Measurements from ENCODE around the gene ACSS1.

Gene ACSS1

DNA sequence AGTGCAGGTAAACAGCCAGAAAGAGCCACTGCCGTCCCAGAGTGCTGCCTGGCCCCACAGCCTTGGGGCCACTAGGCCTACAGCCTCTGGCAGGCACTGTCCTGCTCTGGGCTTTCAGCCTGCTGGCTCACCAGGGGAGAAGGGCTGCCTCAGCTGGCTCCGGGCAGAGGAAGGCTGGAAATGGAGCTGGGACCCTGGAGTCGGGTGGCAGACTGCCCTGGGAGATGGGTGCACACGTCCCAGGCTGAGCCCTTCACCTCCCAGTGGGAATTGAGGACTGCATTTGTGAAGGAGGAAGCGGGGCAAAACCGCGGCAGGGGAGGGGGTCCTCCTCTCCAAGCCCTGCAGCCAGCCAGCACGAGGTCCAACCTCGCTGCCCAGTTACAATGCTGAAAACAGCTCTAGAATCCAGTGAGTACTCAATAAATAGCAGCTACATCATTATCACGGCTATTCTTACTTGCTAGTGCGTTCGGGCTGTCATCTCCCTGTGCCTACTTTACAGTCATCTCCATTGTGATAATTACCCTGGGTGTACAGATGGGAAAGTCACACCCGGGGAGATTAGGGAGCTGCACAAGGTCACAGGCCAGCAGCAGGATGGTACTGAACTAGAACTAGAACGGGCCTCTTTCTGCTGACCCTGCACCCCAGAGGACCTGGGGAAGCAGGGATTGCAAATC, 13.1 kb downstream of the ACSS1 start:
- FAIRE-seq = no peak

DNA sequence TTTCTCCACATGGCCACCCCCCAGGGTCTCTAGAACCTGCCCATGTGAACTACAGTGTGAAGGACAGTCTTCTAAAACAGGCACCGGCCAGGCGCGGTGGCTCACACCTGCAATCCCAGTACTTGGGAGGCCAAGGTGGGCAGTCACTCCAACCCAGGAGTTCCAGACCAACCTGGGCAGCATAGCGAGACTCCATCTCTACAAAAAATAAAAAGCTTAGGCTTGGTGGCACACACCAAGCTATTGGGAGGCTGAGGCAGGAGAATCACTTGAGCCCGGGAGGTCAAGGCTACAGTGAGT, 13.7 kb downstream of the ACSS1 start:
- FAIRE-seq = no peak

DNA sequence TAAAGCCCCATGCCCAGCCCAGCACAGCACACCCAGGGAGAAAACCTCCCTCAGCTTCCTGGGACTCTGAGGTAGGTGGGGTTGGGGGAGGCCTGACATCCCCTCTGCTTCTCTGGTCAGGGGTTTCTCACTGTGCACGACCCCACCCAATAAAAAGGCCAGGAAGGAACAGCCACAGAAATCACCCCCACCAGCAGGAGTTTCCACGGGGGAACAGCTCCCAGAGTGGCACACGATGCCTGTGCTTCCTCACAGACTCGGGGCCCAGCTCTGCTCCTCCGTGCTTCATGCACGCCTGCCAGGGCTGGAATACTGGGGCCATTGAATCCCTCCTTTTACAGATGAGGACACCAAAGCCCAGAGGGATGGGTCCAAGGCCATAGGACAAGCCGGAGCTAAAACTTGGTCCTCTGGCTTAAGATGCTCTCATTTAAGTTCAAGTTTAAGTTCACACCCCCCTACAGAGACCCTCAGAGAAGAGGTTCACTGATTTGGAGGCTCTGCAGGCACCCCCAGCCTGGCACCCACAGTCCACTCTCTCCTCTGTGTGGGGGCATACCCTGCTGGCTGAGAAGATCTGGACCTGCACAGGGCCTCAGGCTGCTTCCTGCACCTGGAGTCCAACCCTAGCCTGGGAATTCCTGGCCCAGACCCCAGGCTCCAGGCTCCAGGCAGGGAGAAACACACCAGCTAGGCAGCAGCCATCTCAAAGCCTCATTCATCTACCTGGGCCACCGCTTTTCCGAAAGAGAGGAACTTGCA, 14.3 kb downstream of the ACSS1 start:
- FAIRE-seq = no peak

DNA sequence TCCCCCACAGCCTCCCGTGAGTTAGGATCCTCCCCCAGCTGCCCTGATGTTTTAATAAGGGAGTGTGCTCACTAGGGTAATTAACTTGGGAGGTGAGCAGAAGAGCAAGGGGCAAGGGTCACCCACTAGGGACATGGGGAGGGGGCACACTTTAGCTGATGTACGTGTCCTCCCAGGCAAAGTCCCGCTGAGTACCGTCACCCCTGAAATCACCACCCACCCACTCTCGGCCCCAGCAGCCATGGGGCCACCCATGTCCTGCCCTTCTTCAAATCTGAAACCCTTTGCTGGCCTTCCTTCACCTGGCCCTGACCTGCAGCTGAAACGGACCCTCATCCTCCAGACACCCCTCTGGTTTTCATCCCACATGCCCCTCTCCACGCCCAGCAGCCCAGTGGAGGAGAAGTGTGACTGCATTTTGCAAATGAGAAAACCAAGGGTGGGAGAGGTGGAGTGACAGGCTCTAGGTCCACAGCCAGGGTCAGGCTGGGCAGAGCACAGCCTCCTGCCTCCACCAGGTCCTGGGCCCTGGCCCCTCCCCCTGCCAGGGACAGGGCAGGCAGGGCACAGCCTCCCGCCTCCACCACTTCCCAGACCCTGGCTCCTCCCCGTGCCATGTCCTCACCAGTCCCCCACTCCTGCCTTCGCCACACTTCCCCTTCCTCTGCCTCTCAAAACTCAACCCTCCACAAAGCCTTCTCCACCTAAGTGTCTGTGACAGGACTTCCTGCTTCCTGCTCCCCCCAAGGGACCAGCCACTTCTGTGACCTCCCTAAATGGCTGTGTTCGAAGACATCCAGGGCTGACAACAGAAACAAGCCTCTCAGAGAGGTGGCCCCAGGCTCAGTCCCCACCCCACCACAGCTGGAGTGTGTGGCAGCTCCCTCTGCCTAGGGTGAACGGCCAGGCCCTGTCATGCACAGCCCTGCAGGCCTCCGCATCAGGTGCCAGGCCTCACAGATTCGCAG, 15.1 kb downstream of the ACSS1 start:
- no peak for FAIRE-seq

DNA sequence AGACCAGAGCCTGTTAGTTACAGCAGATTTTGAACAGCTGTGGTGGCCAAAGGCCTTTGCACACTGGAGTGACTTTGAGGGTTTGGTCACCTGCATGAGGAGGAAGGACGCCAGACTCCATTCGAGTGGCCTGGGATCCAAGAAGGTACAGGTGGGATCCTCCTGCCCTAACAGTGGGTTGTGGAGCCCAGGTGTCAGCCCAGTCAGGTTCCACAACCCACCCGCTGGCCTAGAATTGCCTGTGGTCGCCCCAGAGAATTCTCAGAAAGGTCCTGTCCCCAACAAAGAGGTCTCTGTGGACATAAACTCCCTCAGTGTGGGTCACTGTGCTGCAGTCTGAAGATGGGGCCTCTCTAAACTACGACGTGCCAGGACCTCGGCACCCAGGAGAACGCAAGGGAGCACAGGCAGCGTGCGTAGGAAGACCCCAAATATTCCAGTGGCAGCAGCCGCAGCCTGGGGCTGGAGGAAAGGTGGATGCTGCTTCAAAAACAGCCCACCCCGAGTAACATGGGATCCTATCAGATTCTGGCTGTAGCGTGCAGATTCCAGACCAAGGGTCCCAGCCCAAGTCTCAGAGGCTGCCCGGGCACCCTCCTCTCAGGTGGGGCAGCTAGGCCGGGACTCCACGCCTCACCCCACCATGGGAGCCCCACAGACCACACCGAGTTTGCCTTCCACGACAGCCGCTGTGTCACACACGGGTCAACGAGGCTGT, 16.0 kb downstream of the ACSS1 start:
- FAIRE-seq = no peak

DNA sequence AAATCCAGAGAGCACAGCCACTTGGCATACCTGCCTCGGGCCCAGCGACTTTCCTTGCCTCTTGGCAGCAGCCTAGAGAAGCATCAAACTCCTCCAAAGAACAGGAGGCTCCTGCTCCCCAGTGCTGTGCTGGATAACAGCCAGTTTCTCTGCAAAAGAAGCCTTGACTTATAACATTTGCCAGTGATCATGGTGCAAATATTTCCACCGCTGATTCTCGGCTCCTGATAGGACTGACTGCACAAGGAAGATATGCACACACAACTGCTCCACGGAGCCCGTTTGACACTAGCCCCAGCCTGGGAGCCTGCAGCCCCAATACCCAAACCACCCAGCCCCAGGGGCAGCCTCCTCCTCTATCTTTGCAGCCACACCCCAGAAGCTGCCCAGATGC, 17.5 kb downstream of the ACSS1 start:
- no peak for FAIRE-seq

DNA sequence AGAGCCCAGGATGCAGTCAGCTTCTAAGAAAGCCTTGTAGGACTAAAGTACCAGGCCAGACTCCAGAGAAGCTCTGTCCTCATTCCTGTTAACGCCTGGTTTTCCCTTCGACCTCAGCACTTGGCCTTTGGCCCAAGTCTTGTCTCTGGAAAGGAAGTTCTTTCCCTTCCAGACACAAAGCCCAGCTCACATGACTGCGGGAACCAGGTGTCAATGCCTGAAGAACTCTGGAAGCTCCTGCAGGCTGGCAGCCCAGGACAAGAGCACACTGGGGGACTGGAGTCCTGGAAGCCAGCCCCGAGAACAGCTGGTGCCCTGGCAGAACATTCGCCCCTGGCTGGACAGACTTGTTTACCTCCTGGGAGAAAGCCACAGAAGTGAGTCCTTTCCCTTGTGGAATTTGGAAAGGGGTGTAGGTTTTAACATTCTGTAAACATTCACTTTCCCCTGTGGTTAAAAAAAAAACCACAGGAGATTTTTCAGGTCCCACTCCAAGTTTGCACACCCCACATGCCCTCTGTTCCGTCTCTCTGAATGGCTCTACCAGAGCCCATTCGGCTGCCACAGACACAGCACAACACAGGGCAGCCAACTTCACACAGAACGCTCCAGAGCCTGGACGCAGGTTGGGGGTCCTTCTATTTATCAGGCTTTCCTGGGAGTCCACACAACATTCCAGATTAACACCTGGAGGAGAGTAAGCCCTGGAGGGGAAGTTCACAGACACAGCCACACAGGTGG, 18.1 kb downstream of the ACSS1 start:
- FAIRE-seq = no peak

DNA sequence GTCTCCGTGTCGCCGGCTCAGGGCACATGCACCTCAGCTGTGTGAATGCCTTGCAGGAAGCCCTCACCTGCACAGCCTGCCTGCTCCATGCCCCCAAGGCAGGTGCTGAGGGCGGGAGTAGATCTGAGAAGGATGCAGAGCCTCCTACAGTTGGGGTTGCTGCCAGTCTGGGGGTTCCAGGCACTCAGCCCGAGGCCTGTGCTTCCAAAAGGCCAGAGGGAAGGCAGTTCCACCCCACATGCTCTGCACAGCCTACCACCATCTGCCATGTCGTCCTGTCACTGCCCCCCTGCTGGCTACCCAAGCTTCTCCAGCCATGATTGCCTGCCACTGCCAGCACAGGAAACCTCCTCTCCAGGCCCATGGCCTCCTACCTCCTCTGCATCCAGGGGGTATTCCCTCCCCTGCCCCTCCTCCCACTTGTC, 19.3 kb downstream of the ACSS1 start:
- FAIRE-seq = no peak

DNA sequence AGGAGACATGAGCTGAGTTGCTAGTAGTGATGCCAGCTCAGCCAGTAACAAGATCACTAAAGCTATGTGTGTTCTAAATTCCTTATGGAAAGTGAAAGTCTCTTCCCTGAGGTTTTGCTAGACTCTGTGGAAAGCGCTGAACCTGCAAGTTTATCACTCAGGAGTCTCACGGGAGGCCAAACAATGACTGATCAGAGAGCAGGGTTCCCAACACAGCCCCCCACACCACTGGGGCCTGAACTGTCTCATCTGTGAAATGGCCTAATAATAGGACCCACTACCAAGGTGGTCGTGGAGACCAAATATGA, 19.9 kb downstream of the ACSS1 start:
- no peak for FAIRE-seq

DNA sequence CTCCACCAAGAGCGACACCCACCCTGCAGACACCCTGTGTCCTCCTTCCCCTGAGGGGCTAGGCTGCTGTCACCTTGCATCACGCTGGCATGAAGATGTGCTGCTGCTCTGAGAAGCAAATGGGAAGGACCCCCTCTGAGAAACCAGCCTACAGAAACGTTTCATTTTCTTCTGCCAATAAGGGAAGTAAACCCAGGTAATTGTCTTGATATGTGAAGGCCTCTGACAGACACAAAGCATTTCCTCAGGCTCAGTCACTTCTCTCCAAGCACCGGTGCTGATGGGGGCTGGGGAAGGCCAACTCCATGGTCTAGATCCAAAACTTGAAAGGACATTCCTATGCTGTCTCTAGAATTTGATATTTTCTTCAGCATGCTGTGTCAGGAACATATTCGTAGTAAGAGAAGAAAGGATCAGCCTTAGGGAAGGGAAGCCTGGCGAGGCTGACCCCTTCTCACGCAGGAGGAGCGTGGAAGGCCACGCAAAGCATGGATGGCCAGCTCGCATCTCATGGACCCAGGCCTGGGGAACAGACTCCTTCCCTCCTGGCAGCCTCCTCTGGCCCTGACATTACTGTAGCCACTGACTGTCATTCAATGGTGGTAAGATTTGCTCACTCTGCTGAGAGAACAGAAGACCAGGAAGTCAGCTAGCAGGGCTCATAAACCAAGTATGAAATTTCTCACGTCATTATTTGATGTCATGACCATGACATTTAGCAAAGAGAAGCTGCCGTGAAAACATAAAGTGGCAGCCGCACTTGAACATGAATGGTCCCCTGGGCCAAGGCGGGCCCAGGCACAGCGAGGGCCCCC, 20.4 kb downstream of the ACSS1 start:
- no peak for FAIRE-seq

DNA sequence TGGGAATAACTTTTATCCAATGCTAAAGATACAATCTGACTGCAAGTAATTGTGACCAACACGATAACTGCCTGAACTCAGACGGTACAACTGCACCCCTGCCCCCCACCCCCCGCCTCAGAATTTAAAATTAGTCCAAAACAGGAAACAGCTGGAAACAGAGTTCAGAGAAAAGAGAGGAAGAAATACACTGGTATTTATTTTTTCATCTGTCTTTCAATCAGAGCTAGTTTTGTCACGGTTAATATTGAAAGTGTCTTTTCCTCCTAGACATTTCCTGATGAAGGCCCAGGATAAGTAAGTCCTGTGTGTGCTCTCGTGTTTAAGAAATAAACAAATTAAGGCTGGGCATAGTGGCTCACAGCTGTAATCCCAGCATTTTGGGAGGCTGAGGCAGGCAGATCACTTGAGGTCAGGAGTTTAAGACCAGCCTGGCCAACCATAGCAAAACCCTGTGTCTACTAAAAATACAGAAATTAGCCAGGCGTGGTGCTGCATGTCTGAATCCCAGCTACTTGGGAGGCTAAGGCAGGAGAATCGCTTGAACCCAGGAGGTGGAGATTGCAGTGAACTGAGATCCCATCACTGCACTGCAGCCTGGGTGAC, 21.5 kb downstream of the ACSS1 start:
- FAIRE-seq = no peak

DNA sequence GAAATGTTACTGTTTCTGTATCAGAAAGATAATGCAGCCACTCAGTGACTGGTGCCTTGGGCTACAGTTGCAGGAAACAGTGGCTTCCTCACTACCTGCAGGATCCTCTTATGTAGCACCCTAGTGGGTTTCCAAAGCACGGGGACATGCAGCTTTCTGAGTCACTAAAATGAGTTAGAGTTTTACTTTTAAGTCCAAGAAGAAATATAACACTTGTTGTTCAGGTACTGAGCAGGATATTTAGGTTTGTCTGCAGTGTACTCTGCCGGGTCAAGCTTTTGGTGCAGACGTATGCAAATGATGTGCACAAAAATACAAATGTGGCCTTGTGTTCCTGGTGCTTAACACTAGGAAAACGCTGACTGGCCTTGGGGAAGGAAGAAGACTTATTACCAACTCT, 22.0 kb downstream of the ACSS1 start:
- FAIRE-seq = no peak

DNA sequence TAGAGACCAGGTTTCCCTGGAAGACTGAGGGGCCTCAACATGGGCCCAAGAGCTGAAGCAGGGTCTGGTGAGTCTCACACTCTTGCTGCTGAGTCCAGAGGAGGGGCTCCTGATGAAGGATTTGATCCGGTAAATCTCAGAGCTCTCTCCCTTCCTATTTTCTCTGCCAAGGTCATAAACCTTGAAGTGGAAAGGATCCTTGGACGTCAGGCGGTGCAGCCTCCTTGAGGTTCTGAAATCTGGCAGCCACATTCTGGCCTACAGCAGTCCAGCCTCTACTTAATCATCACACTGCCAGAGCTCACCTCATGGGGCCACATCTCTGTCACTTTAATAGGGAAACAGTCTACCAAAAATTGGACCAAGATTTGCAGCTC, 24.0 kb downstream of the ACSS1 start:
- FAIRE-seq = no peak

DNA sequence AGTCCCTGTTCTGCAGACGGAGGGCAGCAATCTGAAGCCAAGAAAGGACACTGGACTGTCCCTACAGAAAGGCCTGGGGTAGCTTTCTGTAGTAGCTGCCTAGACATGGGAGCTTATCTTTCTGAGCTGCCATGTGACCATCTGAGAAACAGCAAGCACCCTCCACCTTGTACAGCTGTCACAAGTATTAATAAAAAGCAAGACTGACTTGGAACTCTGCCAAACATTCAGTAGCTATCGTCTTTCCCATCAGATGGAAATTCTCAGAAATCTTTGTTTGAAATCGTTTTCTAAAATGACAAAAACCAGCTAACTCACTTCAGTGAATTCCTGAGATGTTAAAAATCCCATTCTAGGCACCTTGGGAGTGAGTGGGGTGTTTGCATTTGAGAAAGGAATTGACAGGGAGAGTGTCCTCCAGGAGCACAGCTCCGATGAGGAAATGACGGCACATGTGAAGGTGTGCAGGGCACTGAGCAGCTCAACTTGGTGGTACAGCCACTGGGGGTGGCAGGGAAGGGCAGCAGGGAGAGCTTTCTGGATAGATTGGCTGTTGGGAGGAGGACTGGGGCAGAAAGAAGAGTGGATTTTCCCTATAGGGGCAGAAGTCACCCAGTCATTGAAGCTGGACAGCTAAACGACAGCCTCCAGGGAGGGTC, 24.5 kb downstream of the ACSS1 start:
- FAIRE-seq = no peak

DNA sequence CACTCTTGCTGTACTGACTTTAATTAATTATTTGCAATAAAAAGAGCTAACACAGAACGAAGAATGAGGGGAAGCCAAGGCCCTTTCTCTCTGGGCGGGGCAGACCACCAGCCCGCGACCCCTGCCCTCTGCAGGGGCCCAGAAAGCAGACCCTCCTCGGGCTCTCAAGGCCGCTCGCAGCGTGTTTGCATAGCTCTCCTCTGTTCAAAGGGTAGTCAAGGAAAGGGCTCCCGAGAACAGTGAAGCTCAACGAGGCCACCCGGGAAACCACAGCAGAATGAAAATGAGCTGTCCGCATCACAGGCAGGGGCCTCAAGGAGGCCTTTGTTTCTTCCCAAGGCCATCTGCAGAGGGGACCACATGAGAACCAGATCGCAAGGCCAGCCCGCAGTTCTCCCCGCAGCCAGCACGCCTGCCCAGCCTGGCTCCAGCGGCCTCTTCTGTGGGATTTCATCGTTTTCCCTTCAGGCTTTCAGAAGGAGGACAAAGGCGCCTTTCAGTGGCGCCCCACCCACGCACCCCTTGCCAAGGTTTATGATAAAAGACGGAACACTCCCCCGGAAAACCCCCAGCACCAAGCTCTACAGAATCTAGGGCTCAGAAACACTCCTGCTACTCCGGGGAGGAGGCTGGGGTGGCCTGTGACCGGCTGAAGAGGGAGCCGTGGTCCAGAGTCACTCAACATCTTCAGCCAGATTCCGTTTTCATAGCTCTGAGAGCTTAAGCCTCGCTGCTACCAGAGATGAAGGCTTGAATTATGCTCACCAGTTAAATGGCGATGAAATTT, 25.3 kb downstream of the ACSS1 start:
- FAIRE-seq = no peak

DNA sequence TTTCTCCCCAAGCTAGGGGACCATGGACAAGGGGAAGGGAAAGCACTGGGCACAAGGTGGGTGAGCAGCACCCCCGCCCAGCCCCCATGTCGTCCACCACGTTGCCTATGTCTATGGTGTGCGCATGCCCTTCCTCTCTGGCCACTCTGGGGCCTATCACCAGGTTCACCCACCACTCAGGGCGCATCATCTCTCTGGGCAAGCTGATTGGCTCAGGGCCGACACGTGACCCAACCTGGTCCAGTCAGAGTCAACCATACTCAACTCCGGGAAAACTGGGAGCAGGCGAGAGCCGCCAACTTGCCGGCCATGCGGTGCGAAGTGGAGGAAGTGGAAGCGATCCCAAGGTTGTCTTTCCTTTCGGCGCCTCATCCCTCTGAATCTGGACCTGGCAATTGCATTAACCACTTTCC, 25.9 kb downstream of the ACSS1 start:
- FAIRE-seq = no peak

DNA sequence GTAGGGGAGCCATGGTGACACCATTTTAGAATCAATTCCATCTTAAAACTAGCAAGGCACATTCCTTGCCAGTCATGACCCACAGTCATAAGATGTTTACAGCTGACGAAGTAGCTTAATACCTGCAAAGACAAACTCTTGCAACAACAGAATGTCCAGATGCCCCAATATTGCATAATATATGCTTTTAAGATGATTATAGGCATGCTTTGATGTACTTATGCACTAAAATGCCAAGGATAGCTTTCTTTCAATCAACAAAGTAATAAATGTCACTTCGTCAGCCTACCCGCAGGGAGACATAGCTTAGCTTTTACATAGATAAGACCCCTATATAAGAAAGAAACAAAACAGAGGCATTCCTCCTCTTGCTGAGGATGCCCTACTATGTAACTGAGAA, 26.7 kb downstream of the ACSS1 start:
- FAIRE-seq = no peak

DNA sequence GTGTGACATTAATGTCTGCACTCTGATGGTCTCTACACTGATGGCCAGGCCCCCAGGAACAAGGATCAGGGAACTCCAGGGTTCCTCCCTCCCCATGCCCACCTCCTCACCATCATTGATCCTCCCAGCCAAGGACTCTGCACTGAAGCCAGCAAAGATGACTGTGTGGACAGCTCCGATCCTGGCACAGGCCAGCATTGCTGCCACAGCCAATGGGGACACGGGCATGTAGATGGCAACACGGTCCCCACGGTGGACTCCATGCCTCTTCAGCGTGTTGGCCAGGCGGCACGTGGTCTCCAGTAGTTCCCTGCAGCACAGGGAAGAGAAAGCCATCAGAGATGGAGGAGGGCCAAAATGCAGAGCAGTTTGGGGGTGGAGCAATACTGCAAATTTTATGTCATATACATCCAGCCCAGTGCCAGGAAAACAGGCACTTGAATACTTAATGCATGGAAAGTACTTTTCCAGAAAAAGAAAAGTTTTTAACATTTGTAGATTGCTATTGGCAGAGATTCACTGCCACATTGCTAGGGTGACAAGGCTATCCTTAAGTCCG, 27.2 kb downstream of the ACSS1 start:
- FAIRE-seq = no peak

DNA sequence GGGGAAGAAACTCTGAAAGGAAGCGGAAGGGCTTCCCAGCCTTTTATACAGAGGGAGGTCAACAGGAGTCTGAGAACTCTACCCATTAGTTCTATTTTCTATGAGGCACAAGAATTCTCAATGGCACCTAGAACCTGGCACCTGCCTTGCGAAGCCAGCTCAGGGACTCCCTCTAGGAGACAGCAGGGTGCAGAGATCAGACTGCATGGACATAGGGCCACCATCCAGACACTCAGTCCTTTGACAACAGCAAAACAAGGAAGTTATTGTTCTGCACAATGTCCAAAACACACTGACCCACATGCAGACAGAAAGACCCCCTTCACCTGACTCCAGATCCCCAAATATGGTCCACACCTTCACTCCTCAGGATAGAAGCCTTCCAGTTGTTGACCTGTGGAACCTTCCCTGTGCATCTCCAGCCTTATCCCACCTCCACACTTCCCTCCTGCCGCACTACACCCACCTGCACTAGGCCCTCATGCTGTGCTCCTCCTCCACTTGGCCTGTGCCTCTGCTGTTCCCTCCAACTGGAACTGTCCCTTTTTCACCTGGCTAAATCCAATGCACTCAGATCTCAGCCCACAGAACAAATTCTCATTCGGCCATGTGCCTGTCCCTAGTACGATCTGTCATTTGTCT, 27.8 kb downstream of the ACSS1 start:
- no peak for FAIRE-seq
